PC-3 (cell line): ENCODE data around the gene TBX2.

Experiments used
- EZH2 ChIP-seq: fragments of 300-600 bp; sonication (generic); IDR thresholded peaks from one replicate; pipeline ENCODE4 v1.6.1; 2017; ENCODE audit warnings: antibody characterized with exemption, mild to moderate bottlenecking, low read length; ENCODE audit not compliant: unreplicated experiment
- EZH2phosphoT487 ChIP-seq: fragments of 300-600 bp; sonication (generic); IDR thresholded peaks from 2 replicates; pipeline ENCODE4 v1.6.1; 2018; ENCODE audit warnings: mild to moderate bottlenecking, antibody characterized with exemption, low read length, borderline replicate concordance
- TF ChIP-seq, protein P1 (sequence below): fragments of 300-600 bp; sonication (generic); conservative IDR thresholded peaks from 2 replicates; pipeline ENCODE4 v1.5.1; 2017; ENCODE audit warnings: antibody characterized with exemption, low read depth, mild to moderate bottlenecking, low read length

DNA sequence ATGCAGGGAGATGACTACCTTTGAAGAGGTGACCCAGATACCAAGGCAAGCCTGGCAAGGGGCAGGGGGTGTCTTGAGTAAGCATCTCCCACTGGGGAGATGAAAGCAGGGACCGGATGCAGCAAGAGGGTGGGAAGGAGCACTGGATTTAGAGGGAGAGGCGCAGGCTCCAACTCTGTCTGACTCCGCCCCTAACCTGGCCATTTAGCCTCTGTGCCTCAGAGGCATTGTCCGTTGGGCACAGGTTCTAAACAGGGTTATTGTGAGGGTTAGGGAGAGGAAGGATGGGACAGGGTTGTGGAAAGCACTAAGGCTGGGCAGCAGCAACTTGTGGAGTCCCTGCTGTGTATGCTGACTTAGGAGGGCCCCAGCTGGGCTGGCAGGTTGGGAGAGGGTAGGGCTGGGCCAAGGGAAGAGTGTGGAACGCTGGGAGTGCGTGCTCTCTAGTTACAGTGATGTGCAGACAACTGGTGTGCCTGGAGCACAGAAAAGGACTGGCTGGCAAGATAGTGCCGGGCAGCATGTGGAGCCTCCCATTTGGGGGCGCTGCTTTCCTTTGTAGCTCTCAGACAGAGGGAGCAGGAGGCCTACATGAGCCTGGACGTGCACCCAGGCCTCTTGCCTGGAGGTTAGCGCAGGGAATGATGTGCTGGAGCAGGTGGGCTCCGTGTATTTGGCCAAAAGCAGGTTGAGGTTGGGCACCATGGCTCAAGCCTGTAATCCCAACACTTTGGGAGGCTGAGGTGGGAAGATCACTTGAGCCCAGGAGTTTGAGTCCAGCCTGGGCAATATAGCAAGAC is 26.2 kb downstream of the TBX2 start:
- TF ChIP-seq, protein P1, sequence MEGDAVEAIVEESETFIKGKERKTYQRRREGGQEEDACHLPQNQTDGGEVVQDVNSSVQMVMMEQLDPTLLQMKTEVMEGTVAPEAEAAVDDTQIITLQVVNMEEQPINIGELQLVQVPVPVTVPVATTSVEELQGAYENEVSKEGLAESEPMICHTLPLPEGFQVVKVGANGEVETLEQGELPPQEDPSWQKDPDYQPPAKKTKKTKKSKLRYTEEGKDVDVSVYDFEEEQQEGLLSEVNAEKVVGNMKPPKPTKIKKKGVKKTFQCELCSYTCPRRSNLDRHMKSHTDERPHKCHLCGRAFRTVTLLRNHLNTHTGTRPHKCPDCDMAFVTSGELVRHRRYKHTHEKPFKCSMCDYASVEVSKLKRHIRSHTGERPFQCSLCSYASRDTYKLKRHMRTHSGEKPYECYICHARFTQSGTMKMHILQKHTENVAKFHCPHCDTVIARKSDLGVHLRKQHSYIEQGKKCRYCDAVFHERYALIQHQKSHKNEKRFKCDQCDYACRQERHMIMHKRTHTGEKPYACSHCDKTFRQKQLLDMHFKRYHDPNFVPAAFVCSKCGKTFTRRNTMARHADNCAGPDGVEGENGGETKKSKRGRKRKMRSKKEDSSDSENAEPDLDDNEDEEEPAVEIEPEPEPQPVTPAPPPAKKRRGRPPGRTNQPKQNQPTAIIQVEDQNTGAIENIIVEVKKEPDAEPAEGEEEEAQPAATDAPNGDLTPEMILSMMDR = peak; percentile 58
- TF ChIP-seq EZH2 = no peak
- TF ChIP-seq EZH2phosphoT487 = no peak
